ENCODE results near the gene OPN3.

The OPN3 gene

DNA sequence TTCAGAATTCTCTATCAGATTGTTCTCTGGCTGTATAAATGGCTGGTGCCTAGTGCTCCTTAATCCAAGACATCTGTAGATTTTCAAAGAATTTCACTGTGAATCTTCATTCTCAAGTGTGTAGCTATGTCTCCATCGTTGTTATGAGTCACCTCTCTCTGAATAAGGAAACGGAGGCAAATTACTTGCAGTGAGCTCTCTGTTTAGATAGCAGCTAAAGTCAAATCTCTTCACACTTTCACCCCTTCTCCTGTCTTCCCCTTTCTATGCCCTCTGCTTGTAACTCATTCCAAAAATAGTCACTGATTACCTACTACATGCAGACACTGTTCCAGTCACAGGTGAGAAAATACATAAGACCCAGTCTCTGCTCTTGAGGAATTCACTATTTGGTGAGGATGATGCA is 39.7 kb downstream of the OPN3 start:
- no peak overlapping the region for H3K9ac ChIP-seq (ENCODE audit: insufficient read length)
- DNase-seq (ENCODE audit: low read depth, low spot score): no peak
- H3K27ac ChIP-seq: no peak overlapping the region
- no peaks in the 10 kb centered on the region for H3K9me3 ChIP-seq (ENCODE audit: low read depth, low read length)
- TF ChIP-seq EZH2 (IDR thresholded peaks at IDR 0.05) (no peak), POLR2AphosphoS5 (IDR thresholded peaks at IDR 0.05; ENCODE audit: borderline replicate concordance, low read depth, low read length) (no peak), FOXP2 (optimal IDR thresholded peaks at IDR 0.05; ENCODE audit: control extremely low read depth, extremely low read length, insufficient read depth) (no peak)
- H3K4me3 ChIP-seq: no peak overlapping the region
- H3K36me3 ChIP-seq (ENCODE audit: insufficient read depth, low read length): peaks cover 25% of the 10 kb centered on the region

- TF ChIP-seq POLR2AphosphoS5 (IDR thresholded peaks at IDR 0.05; ENCODE audit: borderline replicate concordance, low read depth, low read length) (no peak), FOXP2 (optimal IDR thresholded peaks at IDR 0.05; ENCODE audit: control extremely low read depth, extremely low read length, insufficient read depth) (no peak), EZH2 (IDR thresholded peaks at IDR 0.05) (no peak)
These were observed 41.9 kb downstream of the OPN3 start for GRCh38 chr1:241598249-241598648.

DNA sequence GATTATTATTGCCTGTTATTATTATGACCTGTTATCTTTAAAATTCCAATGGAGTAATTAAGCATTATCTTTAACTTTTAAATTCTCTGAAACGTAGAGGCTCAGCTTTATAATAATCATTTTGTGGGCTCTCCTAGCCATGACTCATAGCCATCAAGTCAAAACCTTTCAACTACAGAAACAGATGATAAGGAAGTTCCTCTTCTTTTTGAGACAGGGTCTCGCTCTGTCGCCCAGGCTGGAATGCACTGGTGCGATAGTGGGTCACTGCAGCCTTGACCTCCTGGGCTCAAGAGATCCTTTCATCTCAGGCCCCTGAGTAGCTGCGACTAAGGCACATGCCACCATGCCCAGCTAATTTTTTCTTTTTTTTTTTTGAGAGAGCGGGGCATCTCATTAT is 43.5 kb downstream of the OPN3 start:
- H3K36me3 ChIP-seq (ENCODE audit: insufficient read depth, low read length): peaks cover 53% of the 10 kb centered on the region
- no peak overlapping the region for H3K4me3 ChIP-seq
- H3K27ac ChIP-seq: no peak overlapping the region
- H3K9me3 ChIP-seq (ENCODE audit: low read depth, low read length): no peaks in the 10 kb centered on the region
- no peak overlapping the region for H3K9ac ChIP-seq (ENCODE audit: insufficient read length)
- no peak for TF ChIP-seq EZH2 (IDR thresholded peaks at IDR 0.05)
- no peak for DNase-seq (ENCODE audit: low read depth, low spot score)

More at GRCh38 chr1:241598249-241598648, 41.9 kb downstream of the OPN3 start:
- H3K36me3 ChIP-seq (ENCODE audit: insufficient read depth, low read length): peaks cover 40% of the 10 kb centered on the region
- no peak overlapping the region for H3K9ac ChIP-seq (ENCODE audit: insufficient read length)
- no peak for DNase-seq (ENCODE audit: low read depth, low spot score)
- H3K4me3 ChIP-seq: no peak overlapping the region
- H3K9me3 ChIP-seq (ENCODE audit: low read depth, low read length): no peaks in the 10 kb centered on the region
- H3K27ac ChIP-seq: no peak overlapping the region

DNA sequence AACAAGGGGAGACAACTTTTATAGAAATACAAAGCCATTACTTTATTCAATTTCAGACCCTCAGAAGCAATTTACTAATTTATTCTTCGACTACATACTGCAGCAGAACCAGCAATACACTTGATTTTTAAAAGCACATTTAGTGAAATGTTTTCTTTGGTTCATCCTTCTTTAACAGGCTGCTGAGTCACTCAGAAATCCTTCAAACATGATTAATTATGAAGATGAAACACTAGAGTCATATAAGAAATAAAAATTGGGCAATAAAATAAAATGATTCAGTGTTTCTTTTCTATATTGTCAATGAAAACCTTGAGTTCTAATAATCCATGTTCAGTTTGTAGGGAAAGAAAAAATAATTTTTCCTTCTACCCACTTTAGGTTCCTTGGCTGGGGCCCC is 47.0 kb downstream of the OPN3 start:
- TF ChIP-seq POLR2AphosphoS5 (IDR thresholded peaks at IDR 0.05; ENCODE audit: borderline replicate concordance, low read depth, low read length) (no peak), EZH2 (IDR thresholded peaks at IDR 0.05) (no peak), FOXP2 (optimal IDR thresholded peaks at IDR 0.05; ENCODE audit: control extremely low read depth, extremely low read length, insufficient read depth) (no peak)
- H3K9me3 ChIP-seq (ENCODE audit: low read depth, low read length): no peaks in the 10 kb centered on the region
- H3K27ac ChIP-seq: peak overlapping the region; percentile 28; the same call in 1 of the 2 replicates
- peaks cover 81% of the 10 kb centered on the region for H3K36me3 ChIP-seq (ENCODE audit: insufficient read depth, low read length)
- DNase-seq (ENCODE audit: low read depth, low spot score): no peak
- no peak overlapping the region for H3K9ac ChIP-seq (ENCODE audit: insufficient read length)
- H3K4me3 ChIP-seq: no peak overlapping the region

DNA sequence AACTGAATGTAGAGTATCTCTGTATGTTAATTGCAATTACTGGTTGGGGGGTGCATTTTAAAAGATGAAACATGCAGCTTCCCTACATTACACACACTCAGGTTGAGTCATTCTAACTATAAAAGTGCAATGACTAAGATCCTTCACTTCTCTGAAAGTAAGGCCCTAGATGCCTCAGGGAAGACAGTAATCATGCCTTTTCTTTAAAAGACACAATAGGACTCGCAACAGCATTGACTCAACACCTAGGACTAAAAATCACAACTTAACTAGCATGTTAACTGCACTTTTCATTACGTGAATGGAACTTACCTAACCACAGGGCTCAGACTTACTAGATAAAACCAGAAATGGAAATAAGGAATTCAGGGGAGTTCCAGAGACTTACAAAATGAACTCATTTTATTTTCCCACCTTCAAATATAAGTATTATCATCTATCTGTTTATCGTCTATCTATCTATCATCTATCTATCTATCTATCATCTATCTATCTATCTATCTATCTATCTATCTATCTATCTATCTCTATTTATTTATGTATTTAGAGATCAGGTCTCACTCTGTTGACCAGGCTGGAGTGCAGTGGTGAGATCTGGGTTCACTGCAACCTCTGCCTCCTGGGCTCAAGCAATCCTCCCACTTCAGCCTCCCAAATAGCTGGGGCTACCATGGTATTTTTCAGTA is 47.8 kb downstream of the OPN3 start:
- TF ChIP-seq EZH2 (IDR thresholded peaks at IDR 0.05): no peak
- TF ChIP-seq FOXP2 (optimal IDR thresholded peaks at IDR 0.05; ENCODE audit: control extremely low read depth, extremely low read length, insufficient read depth): no peak
- TF ChIP-seq POLR2AphosphoS5 (IDR thresholded peaks at IDR 0.05; ENCODE audit: borderline replicate concordance, low read depth, low read length): no peak
- Histone ChIP-seq H3K36me3 (ENCODE audit: insufficient read depth, low read length) (peaks cover 82% of the 10 kb centered on the region), H3K27ac (peak overlapping the region; percentile 28; the same call in 1 of the 2 replicates), H3K9me3 (ENCODE audit: low read depth, low read length) (no peaks in the 10 kb centered on the region), H3K9ac (ENCODE audit: insufficient read length) (no peak overlapping the region), H3K4me3 (no peak overlapping the region)
- no peak for DNase-seq (ENCODE audit: low read depth, low spot score)

- TF ChIP-seq POLR2AphosphoS5 (IDR thresholded peaks at IDR 0.05; ENCODE audit: borderline replicate concordance, low read depth, low read length) (no peak), FOXP2 (optimal IDR thresholded peaks at IDR 0.05; ENCODE audit: control extremely low read depth, extremely low read length, insufficient read depth) (no peak), EZH2 (IDR thresholded peaks at IDR 0.05) (no peak)
- DNase-seq (ENCODE audit: low read depth, low spot score): no peak
- no peak overlapping the region for H3K27ac ChIP-seq
- no peak overlapping the region for H3K4me3 ChIP-seq
- no peaks in the 10 kb centered on the region for H3K9me3 ChIP-seq (ENCODE audit: low read depth, low read length)
- peaks cover 82% of the 10 kb centered on the region for H3K36me3 ChIP-seq (ENCODE audit: insufficient read depth, low read length)
- no peak overlapping the region for H3K9ac ChIP-seq (ENCODE audit: insufficient read length)
These were observed 48.4 kb downstream of the OPN3 start for GRCh38 chr1:241591736-241592135.

DNA sequence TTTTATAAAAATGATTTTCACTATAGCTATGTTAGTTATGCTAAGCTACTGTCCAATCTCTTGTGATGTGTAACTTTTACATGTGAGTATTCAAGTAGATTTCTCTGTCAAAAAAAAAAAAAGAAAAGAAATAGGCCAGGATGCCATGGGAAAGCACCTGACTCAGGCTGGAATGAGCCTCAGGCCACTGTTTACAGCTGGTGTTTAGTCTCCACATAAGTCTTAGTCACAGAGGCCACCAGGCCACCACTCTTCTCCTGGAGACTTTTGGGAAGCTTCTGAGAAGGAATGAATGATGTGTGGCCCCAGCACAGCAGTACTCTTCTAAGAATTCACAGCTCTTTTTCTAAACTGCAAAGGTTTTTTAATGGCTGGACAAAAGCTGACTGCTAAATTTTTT is 48.9 kb downstream of the OPN3 start:
- Histone ChIP-seq H3K4me3 (no peak overlapping the region), H3K27ac (no peak overlapping the region), H3K9ac (ENCODE audit: insufficient read length) (no peak overlapping the region), H3K36me3 (ENCODE audit: insufficient read depth, low read length) (peaks cover 84% of the 10 kb centered on the region), H3K9me3 (ENCODE audit: low read depth, low read length) (no peaks in the 10 kb centered on the region)
- no peak for DNase-seq (ENCODE audit: low read depth, low spot score)
- TF ChIP-seq POLR2AphosphoS5 (IDR thresholded peaks at IDR 0.05; ENCODE audit: borderline replicate concordance, low read depth, low read length) (no peak), FOXP2 (optimal IDR thresholded peaks at IDR 0.05; ENCODE audit: control extremely low read depth, extremely low read length, insufficient read depth) (no peak), EZH2 (IDR thresholded peaks at IDR 0.05) (no peak)

DNA sequence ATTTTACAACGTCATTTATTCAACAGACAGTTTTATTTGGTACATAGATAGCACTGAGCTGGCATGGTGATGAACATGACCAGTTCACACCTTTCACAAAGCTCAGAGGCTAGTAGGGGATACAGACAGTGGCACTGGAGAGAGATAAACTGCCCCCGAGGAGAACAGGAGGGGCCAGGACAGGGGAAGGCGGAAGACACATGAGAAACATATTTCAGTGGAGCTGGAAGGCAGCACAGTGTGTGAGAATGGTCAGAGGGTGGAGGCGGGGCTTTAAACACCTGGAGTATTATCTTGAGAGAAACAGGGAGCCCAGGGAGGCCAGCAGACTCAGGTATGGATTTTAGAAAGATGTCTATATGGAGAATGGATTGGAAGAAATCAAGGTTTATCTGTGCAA is 49.5 kb downstream of the OPN3 start:
- no peak for DNase-seq (ENCODE audit: low read depth, low spot score)
- H3K27ac ChIP-seq: no peak overlapping the region
- TF ChIP-seq POLR2AphosphoS5 (IDR thresholded peaks at IDR 0.05; ENCODE audit: borderline replicate concordance, low read depth, low read length) (no peak), FOXP2 (optimal IDR thresholded peaks at IDR 0.05; ENCODE audit: control extremely low read depth, extremely low read length, insufficient read depth) (no peak), EZH2 (IDR thresholded peaks at IDR 0.05) (no peak)

DNA sequence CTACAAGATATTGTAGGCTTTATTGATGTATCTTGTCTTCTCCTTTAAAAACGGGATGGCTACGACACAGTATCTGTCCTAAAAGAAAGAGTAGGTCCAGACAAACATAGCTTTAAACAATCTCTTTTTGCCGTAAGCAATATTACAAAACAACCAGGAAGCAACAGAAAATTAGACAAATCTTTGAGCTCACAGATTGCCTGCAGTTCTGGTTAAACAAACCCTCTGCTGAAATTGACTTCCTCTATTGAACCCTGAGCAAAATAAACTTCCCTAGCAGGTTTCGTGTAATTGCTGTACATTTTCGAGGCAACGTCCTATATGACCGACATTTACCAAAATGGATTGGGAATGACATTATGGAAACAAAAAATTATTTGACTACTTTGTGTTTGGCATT is 50.6 kb downstream of the OPN3 start:
- H3K9ac ChIP-seq (ENCODE audit: insufficient read length): no peak overlapping the region
- H3K27ac ChIP-seq: no peak overlapping the region
- peaks cover 74% of the 10 kb centered on the region for H3K36me3 ChIP-seq (ENCODE audit: insufficient read depth, low read length)
- no peaks in the 10 kb centered on the region for H3K9me3 ChIP-seq (ENCODE audit: low read depth, low read length)
- no peak for DNase-seq (ENCODE audit: low read depth, low spot score)
- no peak for TF ChIP-seq FOXP2 (optimal IDR thresholded peaks at IDR 0.05; ENCODE audit: control extremely low read depth, extremely low read length, insufficient read depth)
- no peak for TF ChIP-seq POLR2AphosphoS5 (IDR thresholded peaks at IDR 0.05; ENCODE audit: borderline replicate concordance, low read depth, low read length)
- TF ChIP-seq EZH2 (IDR thresholded peaks at IDR 0.05): no peak
- no peak overlapping the region for H3K4me3 ChIP-seq

More for the DNA sequence above, 49.5 kb downstream of the OPN3 start:
- H3K4me3 ChIP-seq: no peak overlapping the region
- H3K36me3 ChIP-seq (ENCODE audit: insufficient read depth, low read length): peaks cover 80% of the 10 kb centered on the region
- H3K9ac ChIP-seq (ENCODE audit: insufficient read length): no peak overlapping the region
- no peaks in the 10 kb centered on the region for H3K9me3 ChIP-seq (ENCODE audit: low read depth, low read length)
